MCF 10A (cell line): ENCODE data around the gene SIGLEC11. TPM values are rescaled to one million over a fixed set of nuclear protein-coding genes. Genes with fewer than 3 reads are reported as not detected.

Experiments
- BruUV-seq: library from RNA; stranded (reverse); fragments of 400-500 nt; replicated peaks from 2 replicates; lab custom pipeline; 2021; lab: Mats Ljungman, UMichigan
- CTCF ChIA-PET: fragments of 300-600 bp; sonication (Branson Sonifier 250); formaldehyde crosslinking; extraction: SDS; loops from one replicate; lab custom pipeline; 2021; ENCODE audit warnings: antibody characterized with exemption, inconsistent platforms; lab: Yijun Ruan, JAX
- POLR2A ChIA-PET: fragments of 300-600, 350-650 bp; sonication (Branson Sonifier 250); formaldehyde crosslinking; extraction: SDS; loops from one replicate; lab custom pipeline; 2020; ENCODE audit warnings: antibody characterized with exemption, inconsistent platforms; lab: Yijun Ruan, JAX
- DNase-seq: peaks from one replicate; pipeline ENCODE4 v3.0.0-alpha.2; 2018; ENCODE audit not compliant: unreplicated experiment
- H3K27ac Mint-ChIP-seq: one replicate; pipeline ENCODE4 v1.8.0; 2022; ENCODE audit warnings: mild to moderate bottlenecking, low read depth, mixed read lengths; ENCODE audit not compliant: unreplicated experiment
- H3K27me3 Mint-ChIP-seq: one replicate; pipeline ENCODE4 v1.8.0; 2022; ENCODE audit warnings: mixed read lengths; ENCODE audit not compliant: insufficient read depth, unreplicated experiment
- H3K36me3 Mint-ChIP-seq: one replicate; pipeline ENCODE4 v1.8.0; 2022; ENCODE audit warnings: mild to moderate bottlenecking, moderate library complexity, mixed read lengths; ENCODE audit not compliant: insufficient read depth, unreplicated experiment
- H3K4me1 Mint-ChIP-seq: one replicate; pipeline ENCODE4 v1.8.0; 2022; ENCODE audit warnings: mixed read lengths; ENCODE audit not compliant: insufficient read depth, unreplicated experiment
- H3K4me3 Mint-ChIP-seq: one replicate; pipeline ENCODE4 v1.8.0; 2022; ENCODE audit warnings: mild to moderate bottlenecking, moderate library complexity, mixed read lengths; ENCODE audit not compliant: unreplicated experiment
- H3K9me3 Mint-ChIP-seq: one replicate; pipeline ENCODE4 v1.8.0; 2022; ENCODE audit warnings: mixed read lengths; ENCODE audit not compliant: unreplicated experiment
- CTCF ChIP-seq: fragments of 200-600 bp; IDR thresholded peaks from one replicate; pipeline ENCODE4 v1.8.0; 2022; ENCODE audit warnings: antibody characterized with exemption, mild to moderate bottlenecking; ENCODE audit not compliant: unreplicated experiment
- intact Hi-C: fragments of 100-400 bp; cut with micrococcal nuclease; formaldehyde crosslinking; loops from 2 replicates; pipeline ENCODE4 v1.14.1; 2022
- total RNA-seq: library from RNA; stranded (reverse); gene quantifications from 2 replicates; pipeline ENCODE4 v1.2.3, GENCODE V29; 2022

Gene SIGLEC11
- total RNA-seq, 1 experiment from 2014 or later = not detected

GRCh38 chr19:49904136-49904535 lies 56.8 kb downstream of the SIGLEC11 start:
- Mint-ChIP-seq H3K4me1 (no peaks in the 10 kb centered on the region), H3K4me3 (no peak overlapping the region), H3K36me3 (peaks cover 11% of the 10 kb centered on the region), H3K9me3 (no peaks in the 10 kb centered on the region), H3K27me3 (no peaks in the 10 kb centered on the region), H3K27ac (no peak overlapping the region)
- no TSS peak for BruUV-seq
- TF ChIP-seq CTCF = no peak
- DNase-seq = no peak
- CTCF ChIA-PET = interaction anchor here (1.5 kb wide), 1 partner anchor 98 kb away, joined by 3 read pairs; no protein-coding TSS in a partner anchor
- intact Hi-C loops = no loop called here
- POLR2A ChIA-PET = no interaction called here

Other genes starting within 250 kb of the SIGLEC11 start
- not detected in 2 replicates for gene TSKS, start 197.9 kb downstream of the SIGLEC11 start, total RNA-seq
- 70.5 and 80.0 TPM in 2 replicates for gene AP2A1, start 194.2 kb downstream of the SIGLEC11 start, total RNA-seq
- 10.9 and 19.0 TPM in 2 replicates for gene FUZ, start 147.9 kb downstream of the SIGLEC11 start, total RNA-seq
- 39.9 and 43.2 TPM in 2 replicates for gene MED25, start 142.9 kb downstream of the SIGLEC11 start, total RNA-seq
- 68.5 and 78.8 TPM in 2 replicates for gene PTOV1, start 110.0 kb downstream of the SIGLEC11 start, total RNA-seq
- gene PNKP, start 93.6 kb downstream of the SIGLEC11 start, total RNA-seq = 70.7 and 90.3 TPM in 2 replicates
- gene AKT1S1, start 83.8 kb downstream of the SIGLEC11 start, total RNA-seq = 74.7 and 79.2 TPM in 2 replicates
- 25.2 and 25.5 TPM in 2 replicates for gene TBC1D17, start 83.5 kb downstream of the SIGLEC11 start, total RNA-seq
- gene IL4I1, start 64.3 kb downstream of the SIGLEC11 start, total RNA-seq = 0.37 TPM in 1 of 2 replicates, not detected in the other
- 23.7 and 24.5 TPM in 2 replicates for gene ATF5, start 32.0 kb downstream of the SIGLEC11 start, total RNA-seq
- gene NUP62, start 31.7 kb downstream of the SIGLEC11 start, total RNA-seq = 42.0 and 44.9 TPM in 2 replicates
- 24.7 and 32.8 TPM in 2 replicates for gene VRK3, start 64.2 kb upstream of the SIGLEC11 start, total RNA-seq
- gene ZNF473, start 64.8 kb upstream of the SIGLEC11 start, total RNA-seq = 9.9 and 13.4 TPM in 2 replicates
- not detected in 2 replicates for gene IZUMO2, start 202.1 kb upstream of the SIGLEC11 start, total RNA-seq
- not detected in 2 replicates for gene MYH14, start 242.4 kb upstream of the SIGLEC11 start, total RNA-seq